ENCODE results near the gene C16orf89.

The C16orf89 gene

DNA sequence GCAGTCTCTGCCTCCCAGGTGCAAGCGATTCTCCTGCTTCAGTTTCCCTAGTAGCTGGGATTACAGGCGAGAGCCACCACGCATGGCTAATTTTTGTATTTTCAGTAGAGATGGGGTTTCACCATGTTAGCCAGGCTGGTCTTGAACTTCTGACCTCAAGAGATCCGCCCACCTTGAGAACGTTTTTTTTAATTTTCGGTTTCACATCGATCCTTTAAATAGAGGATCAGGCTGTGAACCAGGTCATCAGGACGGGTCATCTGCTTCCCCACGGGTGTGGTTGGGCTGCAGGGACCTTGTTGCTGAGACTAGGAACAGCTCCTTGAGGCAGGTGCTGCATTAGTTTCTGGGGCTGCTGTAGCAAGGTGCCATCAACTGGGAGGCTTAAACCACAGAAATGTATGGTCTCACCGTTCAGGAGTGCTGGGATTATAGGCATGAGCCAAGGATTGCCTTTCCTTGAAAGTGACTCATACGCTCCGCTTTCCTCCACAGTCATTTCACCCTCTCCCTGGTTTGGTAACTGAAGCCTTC, 24.1 kb downstream of the C16orf89 start:
- DNase-seq, result no peak
- no peaks in the 10 kb centered on the region for H3K9me3 Mint-ChIP-seq

DNA sequence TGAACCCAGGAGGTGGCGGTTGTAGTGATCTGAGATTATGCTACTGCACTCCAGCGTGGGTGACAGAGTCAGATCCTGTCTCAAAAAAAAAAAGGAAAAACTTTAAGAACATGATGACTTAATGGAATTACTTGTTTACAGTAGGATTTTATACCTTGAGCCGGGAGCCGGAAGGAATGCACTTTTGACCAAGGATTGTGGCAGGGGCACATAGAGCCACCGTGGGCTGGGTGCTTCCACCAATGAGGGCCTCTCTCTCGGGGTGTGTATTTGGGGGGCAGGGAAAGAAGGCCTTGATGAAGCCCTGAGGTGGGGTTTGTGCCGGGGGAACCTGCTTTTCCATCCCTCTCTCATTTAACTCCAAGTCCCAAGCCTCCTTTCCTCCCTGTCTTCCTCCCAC, 25.3 kb downstream of the C16orf89 start:
- H3K36me3 Mint-ChIP-seq (ENCODE audit: insufficient read depth), result no peaks in the 10 kb centered on the region
- no peaks in the 10 kb centered on the region for H3K9me3 Mint-ChIP-seq
- peaks cover 9 to 22% of the 10 kb centered on the region in 2 donors for H3K27me3 Mint-ChIP-seq
- DNase-seq (no peak), ATAC-seq (replicated peaks) (no peak)
- H3K4me3 Mint-ChIP-seq, result no peak overlapping the region
- no peaks in the 10 kb centered on the region for H3K4me1 Mint-ChIP-seq (ENCODE audit: low read depth in 2 of 2)
- no peak overlapping the region for H3K27ac Mint-ChIP-seq

More for the DNA sequence above, 24.1 kb downstream of the C16orf89 start:
- no peak overlapping the region for H3K4me3 Mint-ChIP-seq
- no peak for ATAC-seq (replicated peaks)
- no peaks in the 10 kb centered on the region for H3K36me3 Mint-ChIP-seq (ENCODE audit: insufficient read depth)
- H3K27ac Mint-ChIP-seq, result no peak overlapping the region
- H3K4me1 Mint-ChIP-seq (ENCODE audit: low read depth in 2 of 2), result no peaks in the 10 kb centered on the region
- H3K27me3 Mint-ChIP-seq, result peaks cover 10 to 22% of the 10 kb centered on the region in 2 donors

DNA sequence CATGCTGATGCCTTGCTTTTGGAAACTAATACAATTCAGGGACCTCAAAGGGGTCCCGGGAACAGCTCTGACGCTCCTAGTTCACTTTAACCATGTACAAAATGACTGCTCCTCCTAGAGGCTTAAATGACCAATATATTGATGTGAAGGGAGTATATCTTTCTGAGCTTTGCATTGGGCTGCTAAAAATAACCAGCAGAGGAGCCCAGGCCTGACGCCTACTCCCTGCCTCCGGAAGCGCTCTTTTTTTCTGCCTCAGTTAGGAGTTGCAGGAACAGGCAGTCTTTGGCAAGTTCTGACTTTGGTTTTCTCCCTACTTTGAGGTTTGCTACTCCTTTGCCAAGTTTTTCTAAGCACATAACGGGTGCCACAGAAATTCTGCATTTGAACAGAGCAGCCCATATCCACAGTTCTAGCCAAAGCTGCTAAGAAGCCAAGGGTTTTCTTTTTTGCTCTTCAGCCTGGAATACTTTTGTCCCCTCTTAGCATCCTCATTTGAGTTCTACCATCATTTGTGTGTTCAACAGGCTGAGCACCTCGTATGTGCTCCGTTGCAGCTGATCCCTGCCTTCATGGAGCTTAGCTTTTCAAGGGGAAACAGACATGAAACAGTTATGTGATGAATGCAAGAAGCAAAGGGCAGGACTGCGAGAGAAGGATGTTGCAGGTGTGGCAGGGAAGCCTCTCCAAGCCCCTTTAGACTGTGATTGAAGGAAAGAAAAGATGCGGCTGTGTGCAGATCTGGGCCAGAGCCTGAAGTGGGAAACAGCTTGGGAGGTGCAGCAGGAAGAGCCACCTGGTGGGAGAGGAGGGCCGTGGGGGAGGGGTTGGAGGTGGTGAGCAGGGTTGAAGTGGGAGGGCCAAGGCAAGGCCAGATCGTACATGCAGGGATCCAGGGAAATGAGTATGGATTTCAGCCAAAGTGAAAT, 29.3 kb downstream of the C16orf89 start:
- H3K4me3 Mint-ChIP-seq, result no peak overlapping the region
- H3K27me3 Mint-ChIP-seq, result peaks cover 8 to 10% of the 10 kb centered on the region in 2 donors
- peaks cover 9% of the 10 kb centered on the region for H3K36me3 Mint-ChIP-seq (ENCODE audit: insufficient read depth)
- no peak for DNase-seq
- ATAC-seq (replicated peaks), result no peak
- H3K27ac Mint-ChIP-seq, result no peak overlapping the region
- no peaks in the 10 kb centered on the region for H3K9me3 Mint-ChIP-seq
- peaks cover 15 to 22% of the 10 kb centered on the region in 2 donors for H3K4me1 Mint-ChIP-seq (ENCODE audit: low read depth in 2 of 2)

DNA sequence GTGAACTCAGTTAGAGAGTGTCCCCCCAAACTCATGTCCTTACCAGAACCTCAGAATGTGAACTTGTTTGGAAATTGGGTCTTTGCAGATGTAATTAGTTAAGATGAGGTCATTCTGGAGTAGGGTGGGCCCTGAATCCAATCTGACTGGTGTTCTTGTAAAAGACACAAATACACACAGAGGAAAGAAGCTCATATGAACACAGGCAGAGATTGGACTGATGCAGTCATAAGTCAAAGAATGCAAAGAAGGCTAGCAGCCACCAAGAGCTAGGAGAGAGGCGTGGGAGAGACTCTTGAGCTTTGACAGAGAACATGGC, 29.9 kb downstream of the C16orf89 start:
- Mint-ChIP-seq H3K27me3 (peaks cover 2 to 4% of the 10 kb centered on the region in 2 donors), H3K36me3 (ENCODE audit: insufficient read depth) (peaks cover 10% of the 10 kb centered on the region), H3K9me3 (no peaks in the 10 kb centered on the region), H3K27ac (no peak overlapping the region), H3K4me1 (ENCODE audit: low read depth in 2 of 2) (peaks cover 15 to 24% of the 10 kb centered on the region in 2 donors), H3K4me3 (peak overlapping the region in 1 of 2 donors; percentile 51)
- DNase-seq, result no peak
- ATAC-seq (replicated peaks), result no peak

DNA sequence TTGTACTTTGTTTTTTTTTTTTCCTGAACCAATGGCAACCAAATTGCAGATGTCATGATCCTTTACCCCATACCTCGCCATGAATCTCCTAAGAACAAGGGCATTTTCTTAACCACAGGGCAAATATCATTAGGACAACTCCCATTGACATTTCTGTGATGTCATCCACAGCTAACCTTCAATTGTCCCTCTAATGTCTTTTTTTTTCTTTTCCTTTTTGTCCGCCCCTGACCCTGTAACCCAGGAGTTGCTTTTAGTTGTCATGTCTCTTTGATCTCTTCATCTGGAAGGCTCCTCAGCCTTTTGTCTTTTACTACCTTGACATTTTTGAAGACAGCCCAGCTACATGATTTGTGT, 31.6 kb downstream of the C16orf89 start:
- no peak for ATAC-seq (replicated peaks)
- Mint-ChIP-seq H3K36me3 (ENCODE audit: insufficient read depth) (peaks cover 14% of the 10 kb centered on the region), H3K9me3 (no peaks in the 10 kb centered on the region), H3K4me3 (peak overlapping the region; percentile 78 to 82), H3K27me3 (no peaks in the 10 kb centered on the region), H3K4me1 (ENCODE audit: low read depth in 2 of 2) (peaks cover 15 to 24% of the 10 kb centered on the region in 2 donors), H3K27ac (peak overlapping the region; percentile 93 to 95)
- no peak for DNase-seq

DNA sequence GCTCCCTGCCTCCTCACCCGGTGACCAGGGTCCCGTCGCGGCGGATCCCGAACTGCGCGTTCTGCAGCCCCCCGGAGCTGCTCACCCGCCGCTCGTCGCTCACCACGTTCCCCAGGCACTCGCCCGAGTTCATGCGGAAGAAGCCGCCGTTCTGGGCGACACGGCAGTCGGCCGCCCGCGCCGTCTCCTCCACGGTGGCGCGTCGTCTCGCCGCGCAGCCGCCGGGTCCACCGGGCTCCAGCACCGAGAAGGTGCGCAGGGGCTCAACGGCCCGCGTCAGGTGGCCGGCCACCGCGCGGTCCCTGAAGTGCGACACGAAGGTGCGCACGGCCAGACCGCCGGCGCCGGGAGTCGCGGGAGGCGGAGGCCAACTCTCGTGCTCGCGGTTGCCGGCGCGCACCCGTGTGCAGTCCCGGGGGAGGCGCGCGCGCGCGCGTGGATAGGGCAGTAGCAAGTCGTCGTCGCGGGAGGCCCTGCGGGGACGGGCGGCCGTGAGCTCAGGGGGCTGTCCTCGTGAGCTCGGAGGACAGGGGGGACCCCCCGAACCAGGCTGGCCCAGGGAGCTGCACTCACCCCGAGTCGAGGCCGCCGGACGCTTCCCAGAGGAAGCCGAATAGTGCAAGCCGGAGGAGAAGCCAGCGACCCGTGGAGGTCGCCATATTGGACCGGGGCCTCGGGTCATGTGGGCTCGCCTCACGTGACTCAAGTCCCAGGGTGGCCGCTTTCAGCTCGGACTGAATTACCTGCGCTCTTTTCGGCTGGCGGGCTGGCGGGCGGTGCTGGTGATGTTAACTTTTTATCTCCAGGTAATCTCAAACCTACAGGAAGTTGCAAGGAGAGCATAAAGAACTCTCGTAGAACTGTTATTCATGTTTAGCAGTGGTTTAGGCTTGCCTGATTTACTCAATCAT, 32.2 kb downstream of the C16orf89 start, which contains the start of gene NAGPA:
Gene NAGPA (minus strand): TSS at position 680 of the 911 bp plus-strand sequence. CDS start 21 bp downstream, at position 659.
- DNase-seq, result peak; percentile 76 to 82 (median 78)
- Mint-ChIP-seq H3K36me3 (ENCODE audit: insufficient read depth) (peaks cover 16% of the 10 kb centered on the region), H3K27ac (peak within 1 kb of the TSS; percentile 93 to 95), H3K9me3 (no peaks in the 10 kb centered on the region), H3K4me1 (ENCODE audit: low read depth in 2 of 2) (peaks cover 15 to 24% of the 10 kb centered on the region in 2 donors), H3K27me3 (no peaks in the 10 kb centered on the region), H3K4me3 (peak within 1 kb of the TSS; percentile 78 to 82)
- peak; percentile 94 for ATAC-seq (replicated peaks)

DNA sequence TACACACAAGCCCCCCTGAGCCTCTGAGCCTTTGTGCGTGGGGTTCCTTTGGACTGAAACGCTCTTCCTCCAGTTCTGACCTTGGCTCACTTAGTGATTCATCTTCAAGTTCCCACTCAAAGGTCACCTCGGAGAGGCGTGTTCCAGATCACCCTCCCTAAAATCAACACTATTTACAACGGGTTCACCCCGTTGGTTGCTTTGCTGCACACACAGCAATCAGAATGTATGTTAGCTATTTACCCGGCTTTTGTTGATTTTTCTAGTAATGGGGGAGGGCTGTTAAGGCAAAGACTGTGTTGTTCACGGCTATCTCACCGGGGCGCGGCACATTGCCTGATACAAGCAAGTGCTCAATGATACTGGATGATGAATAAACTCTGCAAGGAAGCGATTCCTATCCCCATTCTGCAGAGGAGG, 33.0 kb downstream of the C16orf89 start:
- Mint-ChIP-seq H3K4me1 (ENCODE audit: low read depth in 2 of 2) (peaks cover 15 to 24% of the 10 kb centered on the region in 2 donors), H3K9me3 (no peaks in the 10 kb centered on the region), H3K27me3 (no peaks in the 10 kb centered on the region), H3K36me3 (ENCODE audit: insufficient read depth) (peaks cover 16% of the 10 kb centered on the region), H3K27ac (peak overlapping the region in 1 of 2 donors; percentile 55), H3K4me3 (peak overlapping the region; percentile 78 to 82)
- DNase-seq (no peak), ATAC-seq (replicated peaks) (no peak)

DNA sequence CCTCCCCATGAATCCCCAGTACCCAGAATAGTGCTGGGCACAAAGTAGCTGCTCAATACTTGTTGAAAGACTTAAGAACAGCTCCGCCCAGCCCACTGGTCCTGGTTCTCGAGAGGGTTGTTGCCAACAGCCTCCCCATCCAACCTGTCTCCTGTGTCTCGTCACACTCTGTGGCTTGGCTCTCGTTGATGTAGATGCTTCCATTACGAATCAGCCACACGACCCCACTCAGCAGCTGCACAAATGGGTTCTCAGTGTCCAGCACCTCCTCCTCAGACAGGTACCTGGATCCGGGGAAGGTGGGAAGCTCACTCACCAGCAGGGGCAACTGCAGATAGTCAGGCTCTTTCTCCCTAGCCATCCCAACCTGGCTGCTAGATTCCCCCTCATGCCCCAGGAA, 34.2 kb downstream of the C16orf89 start:
- peaks cover 15 to 24% of the 10 kb centered on the region in 2 donors for H3K4me1 Mint-ChIP-seq (ENCODE audit: low read depth in 2 of 2)
- H3K27ac Mint-ChIP-seq, result no peak overlapping the region
- ATAC-seq (replicated peaks) (no peak), DNase-seq (no peak)
- peak overlapping the region in 1 of 2 donors; percentile 45 for H3K4me3 Mint-ChIP-seq
- H3K36me3 Mint-ChIP-seq (ENCODE audit: insufficient read depth), result peaks cover 19% of the 10 kb centered on the region
- no peaks in the 10 kb centered on the region for H3K9me3 Mint-ChIP-seq
- no peaks in the 10 kb centered on the region for H3K27me3 Mint-ChIP-seq

DNA sequence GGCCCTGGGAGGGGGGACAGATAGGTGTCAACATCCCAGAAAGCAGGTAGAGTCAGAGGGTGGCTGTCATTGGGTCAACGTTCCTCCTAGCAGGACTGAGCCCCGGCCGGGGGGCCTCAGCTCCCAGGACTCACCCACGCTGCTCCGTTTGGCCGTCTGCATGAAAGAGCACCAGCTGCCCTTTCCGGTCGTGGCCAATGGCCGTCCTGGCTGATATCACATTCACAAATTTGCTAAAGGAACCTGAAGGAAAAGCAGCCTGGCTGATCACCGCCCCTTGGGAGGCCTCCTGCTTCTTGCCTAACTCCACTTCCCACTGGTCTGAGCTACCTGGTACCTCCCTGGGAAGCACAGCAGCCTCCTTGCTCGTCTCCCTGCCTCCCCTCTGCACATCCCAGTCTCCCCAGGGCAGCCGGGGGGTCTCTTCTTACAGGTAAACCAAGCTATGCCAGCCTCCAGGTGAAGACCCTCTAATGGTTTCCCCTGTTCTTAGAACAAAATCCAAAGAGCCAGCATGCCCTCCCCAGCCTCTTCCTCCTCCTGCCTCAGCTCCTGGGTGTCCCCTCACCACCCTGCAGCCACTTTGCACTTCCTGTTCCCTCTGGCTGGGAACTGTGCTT, 35.4 kb downstream of the C16orf89 start:
- no peak for ATAC-seq (replicated peaks)
- no peak for DNase-seq
- Mint-ChIP-seq H3K4me1 (ENCODE audit: low read depth in 2 of 2) (peaks cover 15 to 24% of the 10 kb centered on the region in 2 donors), H3K9me3 (no peaks in the 10 kb centered on the region), H3K27ac (peak overlapping the region in 1 of 2 donors; percentile 29), H3K4me3 (no peak overlapping the region), H3K36me3 (ENCODE audit: insufficient read depth) (peaks cover 21% of the 10 kb centered on the region), H3K27me3 (no peaks in the 10 kb centered on the region)

DNA sequence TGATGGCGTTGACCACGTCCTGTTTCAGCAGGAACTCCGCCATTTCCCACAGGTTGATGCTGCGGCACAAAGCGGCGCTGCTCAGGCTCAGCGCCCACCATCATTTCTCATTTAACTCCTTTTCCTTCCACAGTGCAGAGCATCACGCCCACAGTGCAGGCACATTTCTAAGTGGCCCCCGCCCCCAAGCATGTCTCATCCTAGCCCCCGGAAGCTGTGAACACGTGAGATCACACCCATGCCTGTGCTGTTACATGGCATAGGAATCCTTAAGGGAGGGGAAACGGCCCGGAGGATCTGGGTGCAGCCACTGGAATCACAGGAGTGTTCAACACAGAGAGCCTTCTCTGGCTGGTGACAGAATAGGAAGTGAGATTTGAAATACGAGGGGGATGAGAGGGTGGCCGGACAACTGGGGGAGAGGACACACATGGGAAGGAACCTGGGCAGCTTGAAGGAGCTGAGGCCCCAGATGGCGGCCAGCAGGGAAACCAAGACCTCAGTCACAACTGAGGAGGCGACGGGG, 36.7 kb downstream of the C16orf89 start:
- peaks cover 17% of the 10 kb centered on the region for H3K36me3 Mint-ChIP-seq (ENCODE audit: insufficient read depth)
- H3K4me3 Mint-ChIP-seq, result no peak overlapping the region
- H3K4me1 Mint-ChIP-seq (ENCODE audit: low read depth in 2 of 2), result peaks cover 10 to 18% of the 10 kb centered on the region in 2 donors
- DNase-seq (no peak), ATAC-seq (replicated peaks) (no peak)
- no peaks in the 10 kb centered on the region for H3K27me3 Mint-ChIP-seq
- H3K9me3 Mint-ChIP-seq, result no peaks in the 10 kb centered on the region
- no peak overlapping the region for H3K27ac Mint-ChIP-seq

DNA sequence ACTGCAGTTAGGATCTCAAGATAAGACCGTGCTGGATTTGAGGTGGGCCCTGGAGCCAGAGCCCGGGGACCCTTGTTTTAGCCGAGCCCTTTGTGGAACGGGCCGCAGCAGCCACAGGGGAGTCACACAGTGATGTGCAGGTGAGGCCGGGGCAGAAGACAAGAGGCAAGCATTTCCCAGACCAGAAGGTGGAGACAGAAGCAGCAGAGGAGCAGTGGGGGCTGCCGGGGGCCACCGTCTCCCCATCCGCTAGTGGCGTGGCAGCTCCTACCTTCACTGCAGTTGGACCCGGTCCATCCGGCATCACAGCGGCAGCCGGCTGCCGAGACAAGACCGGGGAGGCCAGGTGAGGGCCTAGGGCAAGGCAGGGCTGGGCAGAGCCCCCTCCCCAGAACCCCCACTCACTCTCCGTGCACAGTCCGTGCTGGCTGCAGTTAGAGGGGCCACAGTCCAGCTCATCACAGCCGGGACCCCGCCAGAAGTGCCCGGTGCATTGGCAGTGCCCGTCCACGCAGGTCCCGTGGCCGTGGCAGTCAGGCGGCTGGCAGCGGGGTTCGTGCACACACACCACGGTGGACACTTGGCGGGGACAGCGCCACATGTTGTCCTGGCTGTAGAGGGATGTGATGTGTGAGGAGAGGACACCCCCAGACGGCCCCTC, 38.1 kb downstream of the C16orf89 start:
- no peak for DNase-seq
- no peak for ATAC-seq (replicated peaks)
- Mint-ChIP-seq H3K36me3 (ENCODE audit: insufficient read depth) (peaks cover 12% of the 10 kb centered on the region), H3K27me3 (no peaks in the 10 kb centered on the region), H3K4me1 (ENCODE audit: low read depth in 2 of 2) (peaks cover 4 to 10% of the 10 kb centered on the region in 2 donors), H3K9me3 (no peaks in the 10 kb centered on the region), H3K27ac (no peak overlapping the region), H3K4me3 (no peak overlapping the region)

DNA sequence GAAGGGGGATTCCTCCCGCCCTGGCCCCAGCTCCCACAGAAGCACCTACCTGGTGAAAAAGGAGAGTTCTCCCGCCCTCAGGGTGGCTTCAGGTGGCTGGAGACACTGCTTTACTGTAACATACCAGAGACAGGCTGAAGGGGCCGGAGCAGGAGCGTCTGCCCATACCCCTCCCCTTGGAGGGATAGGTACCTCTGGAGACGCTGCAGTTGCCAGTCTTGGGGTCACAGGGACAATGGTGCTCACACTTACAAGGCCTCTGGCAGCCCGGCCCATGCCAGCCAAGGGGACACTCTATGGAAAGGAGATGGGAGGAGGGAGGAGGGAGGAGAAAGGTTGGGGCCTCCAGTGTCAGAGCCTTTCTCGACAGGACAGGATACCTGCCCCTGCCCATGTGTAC, 38.7 kb downstream of the C16orf89 start:
- Mint-ChIP-seq H3K9me3 (no peaks in the 10 kb centered on the region), H3K27me3 (peaks cover 0 to 4% of the 10 kb centered on the region in 2 donors), H3K36me3 (ENCODE audit: insufficient read depth) (peaks cover 12% of the 10 kb centered on the region), H3K4me1 (ENCODE audit: low read depth in 2 of 2) (peaks cover 0 to 6% of the 10 kb centered on the region in 2 donors), H3K27ac (no peak overlapping the region), H3K4me3 (no peak overlapping the region)
- ATAC-seq (replicated peaks) (no peak), DNase-seq (no peak)

Measured in effector memory CD8-positive, alpha-beta T cell (primary cell).